ENCODE data around the gene THRA. TPM values are rescaled to one million over a fixed set of nuclear protein-coding genes. Genes with fewer than 3 reads are reported as not detected.

The THRA gene, protein sequence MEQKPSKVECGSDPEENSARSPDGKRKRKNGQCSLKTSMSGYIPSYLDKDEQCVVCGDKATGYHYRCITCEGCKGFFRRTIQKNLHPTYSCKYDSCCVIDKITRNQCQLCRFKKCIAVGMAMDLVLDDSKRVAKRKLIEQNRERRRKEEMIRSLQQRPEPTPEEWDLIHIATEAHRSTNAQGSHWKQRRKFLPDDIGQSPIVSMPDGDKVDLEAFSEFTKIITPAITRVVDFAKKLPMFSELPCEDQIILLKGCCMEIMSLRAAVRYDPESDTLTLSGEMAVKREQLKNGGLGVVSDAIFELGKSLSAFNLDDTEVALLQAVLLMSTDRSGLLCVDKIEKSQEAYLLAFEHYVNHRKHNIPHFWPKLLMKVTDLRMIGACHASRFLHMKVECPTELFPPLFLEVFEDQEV
- polyA plus RNA-seq (ENCODE audit: insufficient read length in 3 of 3) = 10 to 100 TPM; 46.9 to 57.1 (median 51.1) TPM
- long read RNA-seq, donor 1, full-length matches to known transcripts = 4 of 4 reads
- long read RNA-seq, donor 1, partial matches to known transcripts = 0 of 4 reads
- long read RNA-seq, donor 1, other reads (novel, unspliced or antisense) = 0 of 4 reads
- long read RNA-seq, donor 2, full-length matches to known transcripts = 2 of 2 reads
- long read RNA-seq, donor 2, partial matches to known transcripts = 0 of 2 reads
- long read RNA-seq, donor 2, other reads (novel, unspliced or antisense) = 0 of 2 reads
- long read RNA-seq, donor 3, partial matches to known transcripts = 0 of 5 reads
- long read RNA-seq, donor 3, other reads (novel, unspliced or antisense) = 0 of 5 reads
- long read RNA-seq, donor 4, full-length matches to known transcripts = 5 of 31 reads
- long read RNA-seq, donor 4, partial matches to known transcripts = 26 of 31 reads
- long read RNA-seq, donor 4, other reads (novel, unspliced or antisense) = 0 of 31 reads
- long read RNA-seq, donor 5 = 0 reads
- long read RNA-seq, donor 6, full-length matches to known transcripts = 14 of 24 reads
- long read RNA-seq, donor 6, partial matches to known transcripts = 10 of 24 reads
- long read RNA-seq, donor 6, other reads (novel, unspliced or antisense) = 0 of 24 reads
- long read RNA-seq, donor 7, full-length matches to known transcripts = 7 of 7 reads
- long read RNA-seq, donor 7, partial matches to known transcripts = 0 of 7 reads
- long read RNA-seq, donor 7, other reads (novel, unspliced or antisense) = 0 of 7 reads
- long read RNA-seq, donor 8 = 0 reads
- long read RNA-seq, donor 9, full-length matches to known transcripts = 9 of 9 reads
- long read RNA-seq, donor 9, partial matches to known transcripts = 0 of 9 reads
- long read RNA-seq, donor 9, other reads (novel, unspliced or antisense) = 0 of 9 reads
- long read RNA-seq, donor 10, full-length matches to known transcripts = 7 of 31 reads
- long read RNA-seq, donor 10, partial matches to known transcripts = 24 of 31 reads
- long read RNA-seq, donor 10, other reads (novel, unspliced or antisense) = 0 of 31 reads
- long read RNA-seq, donor 11, full-length matches to known transcripts = 5 of 5 reads
- long read RNA-seq, donor 11, partial matches to known transcripts = 0 of 5 reads
- long read RNA-seq, donor 11, other reads (novel, unspliced or antisense) = 0 of 5 reads
- long read RNA-seq, donor 12, partial matches to known transcripts = 0 of 2 reads
- long read RNA-seq, donor 12, other reads (novel, unspliced or antisense) = 0 of 2 reads
- long read RNA-seq, donor 13 = 0 reads
- long read RNA-seq, donor 14, full-length matches to known transcripts = 4 of 4 reads
- long read RNA-seq, donor 14, partial matches to known transcripts = 0 of 4 reads
- long read RNA-seq, donor 14, other reads (novel, unspliced or antisense) = 0 of 4 reads
- long read RNA-seq, donor 15, partial matches to known transcripts = 13 of 13 reads
- long read RNA-seq, donor 15, other reads (novel, unspliced or antisense) = 0 of 13 reads
- long read RNA-seq, donor 16, full-length matches to known transcripts = 15 of 57 reads
- long read RNA-seq, donor 16, partial matches to known transcripts = 42 of 57 reads
- long read RNA-seq, donor 16, other reads (novel, unspliced or antisense) = 0 of 57 reads

DNA sequence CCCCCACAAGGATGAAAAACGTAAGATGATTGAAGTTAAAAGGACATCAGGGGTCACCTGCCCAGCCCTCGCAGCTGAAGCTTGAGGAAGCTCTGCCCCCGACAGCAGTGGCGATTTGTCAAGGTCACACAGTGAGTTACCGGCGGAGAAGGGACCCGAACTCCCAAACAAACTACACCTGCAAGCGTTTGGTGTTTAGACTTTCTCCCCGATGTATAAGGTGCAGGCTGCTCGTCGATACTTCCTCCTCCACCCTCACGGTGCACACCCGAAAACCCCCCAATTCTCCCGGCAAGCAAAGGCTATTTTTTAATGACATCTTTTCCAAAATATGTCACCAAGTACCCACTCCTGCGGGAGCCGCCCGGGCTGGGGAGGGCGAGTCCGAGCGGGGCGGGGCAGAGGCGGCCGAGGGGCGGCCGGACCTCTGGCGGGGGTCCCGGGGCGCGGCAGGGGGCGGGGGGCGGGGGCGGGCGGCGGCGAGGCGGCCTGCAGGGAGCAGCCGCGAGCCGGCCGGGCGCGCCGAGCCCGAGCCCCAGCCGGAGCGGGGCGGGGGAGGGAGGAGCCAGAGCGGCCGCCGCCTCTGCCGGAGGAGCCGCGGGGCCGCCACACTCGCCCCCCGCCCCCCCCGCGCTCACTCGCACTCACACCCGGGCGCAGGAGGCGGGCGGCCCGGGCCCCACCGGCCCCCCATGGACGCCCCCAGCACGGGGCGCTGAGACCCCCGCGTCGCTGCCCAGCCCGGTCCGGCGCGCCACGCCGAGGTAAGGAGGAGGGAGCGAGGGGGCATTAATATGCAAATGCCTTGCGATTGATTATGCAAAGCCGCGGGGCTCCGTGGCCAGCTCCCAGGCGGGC is at the start of gene THRA:
TSS of gene THRA (plus strand) at position 637 of the 858 bp plus-strand sequence. CDS start 11,524 bp downstream, outside the sequence.
- DNase-seq (ENCODE audit: extremely low read depth in 1 of 11, low read depth in 9 of 11, low spot score in 4 of 11) = no peak

DNA sequence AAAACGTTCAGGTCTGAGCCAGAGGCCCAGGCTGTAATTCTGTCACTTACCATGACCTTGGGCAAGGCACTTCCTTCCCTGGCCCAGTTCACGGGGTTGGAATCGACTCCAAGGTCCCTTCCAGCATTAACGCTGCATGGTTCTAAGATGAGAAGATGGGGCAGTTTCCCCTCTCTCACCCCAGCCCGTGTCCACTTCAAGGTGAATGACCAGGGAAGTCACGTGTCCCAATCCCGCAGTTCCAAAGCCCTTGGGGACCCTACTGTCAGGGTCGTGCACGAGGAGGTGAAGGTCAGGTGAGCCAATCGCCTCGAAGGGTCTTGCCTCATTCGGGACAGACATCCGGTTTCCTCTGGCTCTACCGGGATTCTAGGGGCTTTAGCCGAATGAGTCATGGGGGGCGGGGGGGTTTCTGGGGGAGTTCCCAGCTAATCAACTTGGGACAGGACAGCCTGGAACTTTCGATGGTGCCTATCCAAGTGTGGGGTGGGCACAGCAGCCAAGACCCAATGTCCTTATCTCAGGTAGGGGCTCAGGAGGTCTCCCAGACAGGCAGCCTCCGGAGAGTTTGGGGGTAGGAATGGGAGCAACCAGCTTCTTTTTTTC is 48.3 kb upstream of the THRA start:
- no peak for DNase-seq (ENCODE audit: extremely low read depth in 1 of 11, low read depth in 9 of 11, low spot score in 4 of 11)

DNA sequence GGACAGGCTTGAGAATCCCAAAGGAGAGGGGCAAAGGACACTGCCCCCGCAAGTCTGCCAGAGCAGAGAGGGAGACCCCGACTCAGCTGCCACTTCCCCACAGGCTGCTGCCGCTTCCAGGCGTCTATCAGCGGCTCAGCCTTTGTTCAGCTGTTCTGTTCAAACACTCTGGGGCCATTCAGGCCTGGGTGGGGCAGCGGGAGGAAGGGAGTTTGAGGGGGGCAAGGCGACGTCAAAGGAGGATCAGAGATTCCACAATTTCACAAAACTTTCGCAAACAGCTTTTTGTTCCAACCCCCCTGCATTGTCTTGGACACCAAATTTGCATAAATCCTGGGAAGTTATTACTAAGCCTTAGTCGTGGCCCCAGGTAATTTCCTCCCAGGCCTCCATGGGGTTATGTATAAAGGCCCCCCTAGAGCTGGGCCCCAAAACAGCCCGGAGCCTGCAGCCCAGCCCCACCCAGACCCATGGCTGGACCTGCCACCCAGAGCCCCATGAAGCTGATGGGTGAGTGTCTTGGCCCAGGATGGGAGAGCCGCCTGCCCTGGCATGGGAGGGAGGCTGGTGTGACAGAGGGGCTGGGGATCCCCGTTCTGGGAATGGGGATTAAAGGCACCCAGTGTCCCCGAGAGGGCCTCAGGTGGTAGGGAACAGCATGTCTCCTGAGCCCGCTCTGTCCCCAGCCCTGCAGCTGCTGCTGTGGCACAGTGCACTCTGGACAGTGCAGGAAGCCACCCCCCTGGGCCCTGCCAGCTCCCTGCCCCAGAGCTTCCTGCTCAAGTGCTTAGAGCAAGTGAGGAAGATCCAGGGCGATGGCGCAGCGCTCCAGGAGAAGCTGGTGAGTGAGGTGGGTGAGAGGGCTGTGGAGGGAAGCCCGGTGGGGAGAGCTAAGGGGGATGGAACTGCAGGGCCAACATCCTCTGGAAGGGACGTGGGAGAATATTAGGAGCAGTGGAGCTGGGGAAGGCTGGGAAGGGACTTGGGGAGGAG is 47.5 kb upstream of the THRA start, which contains the start of gene CSF3:
TSS of gene CSF3 (plus strand) at position 436 of the 993 bp plus-strand sequence. CDS start at position 471, 35 bp downstream.
- no peak for DNase-seq (ENCODE audit: extremely low read depth in 1 of 11, low read depth in 9 of 11, low spot score in 4 of 11)

DNA sequence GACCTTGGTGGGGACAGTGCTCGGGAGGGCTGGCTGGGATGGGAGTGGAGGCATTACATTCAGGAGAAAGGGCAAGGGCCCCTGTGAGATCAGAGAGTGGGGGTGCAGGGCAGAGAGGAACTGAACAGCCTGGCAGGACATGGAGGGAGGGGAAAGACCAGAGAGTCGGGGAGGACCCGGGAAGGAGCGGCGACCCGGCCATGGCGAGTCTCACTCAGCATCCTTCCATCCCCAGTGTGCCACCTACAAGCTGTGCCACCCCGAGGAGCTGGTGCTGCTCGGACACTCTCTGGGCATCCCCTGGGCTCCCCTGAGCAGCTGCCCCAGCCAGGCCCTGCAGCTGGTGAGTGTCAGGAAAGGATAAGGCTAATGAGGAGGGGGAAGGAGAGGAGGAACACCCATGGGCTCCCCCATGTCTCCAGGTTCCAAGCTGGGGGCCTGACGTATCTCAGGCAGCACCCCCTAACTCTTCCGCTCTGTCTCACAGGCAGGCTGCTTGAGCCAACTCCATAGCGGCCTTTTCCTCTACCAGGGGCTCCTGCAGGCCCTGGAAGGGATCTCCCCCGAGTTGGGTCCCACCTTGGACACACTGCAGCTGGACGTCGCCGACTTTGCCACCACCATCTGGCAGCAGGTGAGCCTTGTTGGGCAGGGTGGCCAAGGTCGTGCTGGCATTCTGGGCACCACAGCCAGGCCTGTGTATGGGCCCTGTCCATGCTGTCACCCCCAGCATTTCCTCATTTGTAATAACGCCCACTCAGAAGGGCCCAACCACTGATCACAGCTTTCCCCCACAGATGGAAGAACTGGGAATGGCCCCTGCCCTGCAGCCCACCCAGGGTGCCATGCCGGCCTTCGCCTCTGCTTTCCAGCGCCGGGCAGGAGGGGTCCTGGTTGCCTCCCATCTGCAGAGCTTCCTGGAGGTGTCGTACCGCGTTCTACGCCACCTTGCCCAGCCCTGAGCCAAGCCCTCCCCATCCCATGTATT is 46.5 kb upstream of the THRA start:
- DNase-seq (ENCODE audit: extremely low read depth in 1 of 11, low read depth in 9 of 11, low spot score in 4 of 11) = no peak

DNA sequence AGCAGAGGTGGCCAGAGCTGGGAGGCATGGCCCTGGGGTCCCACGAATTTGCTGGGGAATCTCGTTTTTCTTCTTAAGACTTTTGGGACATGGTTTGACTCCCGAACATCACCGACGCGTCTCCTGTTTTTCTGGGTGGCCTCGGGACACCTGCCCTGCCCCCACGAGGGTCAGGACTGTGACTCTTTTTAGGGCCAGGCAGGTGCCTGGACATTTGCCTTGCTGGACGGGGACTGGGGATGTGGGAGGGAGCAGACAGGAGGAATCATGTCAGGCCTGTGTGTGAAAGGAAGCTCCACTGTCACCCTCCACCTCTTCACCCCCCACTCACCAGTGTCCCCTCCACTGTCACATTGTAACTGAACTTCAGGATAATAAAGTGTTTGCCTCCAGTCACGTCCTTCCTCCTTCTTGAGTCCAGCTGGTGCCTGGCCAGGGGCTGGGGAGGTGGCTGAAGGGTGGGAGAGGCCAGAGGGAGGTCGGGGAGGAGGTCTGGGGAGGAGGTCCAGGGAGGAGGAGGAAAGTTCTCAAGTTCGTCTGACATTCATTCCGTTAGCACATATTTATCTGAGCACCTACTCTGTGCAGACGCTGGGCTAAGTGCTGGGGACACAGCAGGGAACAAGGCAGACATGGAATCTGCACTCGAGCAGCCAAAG is 45.2 kb upstream of the THRA start:
- no peak for DNase-seq (ENCODE audit: extremely low read depth in 1 of 11, low read depth in 9 of 11, low spot score in 4 of 11)

DNA sequence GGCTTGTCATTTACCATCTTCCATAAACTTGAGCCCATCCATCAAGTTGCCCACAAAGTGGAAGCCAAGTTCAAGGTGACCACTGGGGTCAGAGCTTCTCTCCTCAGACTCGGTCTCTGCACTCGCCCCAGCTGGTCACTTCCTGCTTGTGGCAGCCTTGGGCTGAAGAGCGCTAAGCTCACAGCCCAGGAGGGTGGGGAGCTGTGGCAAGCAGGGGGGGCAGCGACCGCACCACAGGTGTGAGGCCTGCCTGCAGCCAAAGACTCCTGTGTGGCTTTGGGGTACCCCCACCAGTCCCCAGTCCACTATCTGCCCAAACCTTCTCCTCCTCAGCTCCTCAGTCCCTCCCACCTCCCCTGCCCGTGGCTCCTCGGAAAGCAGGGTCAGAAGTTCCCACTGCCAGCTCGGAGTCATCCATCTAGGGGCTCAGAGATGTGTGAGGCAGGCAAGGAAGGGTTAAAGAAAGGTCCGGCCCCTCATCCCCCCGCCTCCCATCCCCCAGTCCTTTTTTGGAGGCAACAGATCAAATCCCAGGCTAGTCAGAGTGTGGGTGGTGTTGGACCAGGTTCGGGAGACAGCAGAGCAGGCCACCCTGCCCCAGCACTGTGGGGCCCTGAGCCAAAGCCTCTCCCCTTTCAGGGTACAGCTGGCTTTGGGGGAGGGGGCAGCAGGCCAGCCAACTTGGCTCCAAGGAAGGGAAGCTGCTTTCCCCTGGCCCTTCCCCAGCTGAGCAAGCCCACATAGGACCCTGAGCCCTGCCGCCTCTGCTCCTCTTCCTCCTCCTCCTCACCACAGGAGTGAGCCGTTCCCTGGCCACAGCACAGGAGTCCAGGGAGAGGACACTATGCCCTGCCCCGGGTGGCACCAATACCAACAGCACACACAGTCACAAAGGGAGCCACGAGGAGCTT is 44.3 kb upstream of the THRA start:
- no peak for DNase-seq (ENCODE audit: extremely low read depth in 1 of 11, low read depth in 9 of 11, low spot score in 4 of 11)

DNA sequence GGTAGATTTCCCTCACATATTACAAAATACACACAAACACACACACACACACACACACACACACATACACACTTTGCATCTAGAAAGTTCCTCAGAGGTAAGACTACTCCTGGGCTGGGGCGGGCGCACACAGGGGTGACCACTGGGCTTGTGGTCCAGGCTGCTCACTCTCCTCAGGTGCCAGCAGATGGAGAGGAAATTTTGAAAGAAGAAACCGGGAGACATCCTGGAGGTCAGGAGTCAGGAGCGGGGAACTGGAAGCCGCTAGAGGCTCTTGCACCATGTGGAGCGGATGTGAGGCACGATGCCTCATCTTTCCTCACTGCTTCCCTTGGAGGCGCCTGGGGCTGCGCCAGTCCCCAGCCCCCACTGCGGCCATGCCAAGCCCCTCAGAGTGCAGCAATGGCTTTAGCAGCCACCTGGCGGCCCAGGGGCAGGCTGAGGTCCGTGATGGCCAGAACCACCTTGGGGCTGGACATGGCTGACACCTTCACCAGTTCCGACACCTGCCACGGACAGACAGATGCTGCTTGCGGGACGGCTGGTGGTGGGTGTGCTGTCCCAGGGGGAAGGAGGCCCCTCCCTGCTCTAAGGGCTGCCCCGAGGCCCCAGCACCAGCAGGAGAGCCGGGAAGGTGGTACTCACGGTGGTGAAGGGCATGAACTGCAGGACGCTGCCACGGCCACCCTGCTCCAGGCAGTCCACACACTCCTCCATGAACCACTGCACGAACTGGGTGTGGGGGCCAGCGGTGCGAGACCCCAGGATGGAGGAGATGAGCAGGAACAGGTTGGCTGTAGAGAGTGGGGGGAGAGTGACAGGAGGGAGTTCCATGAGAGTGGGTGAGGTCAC is 43.4 kb upstream of the THRA start:
- DNase-seq (ENCODE audit: extremely low read depth in 1 of 11, low read depth in 9 of 11, low spot score in 4 of 11) = no peak

DNA sequence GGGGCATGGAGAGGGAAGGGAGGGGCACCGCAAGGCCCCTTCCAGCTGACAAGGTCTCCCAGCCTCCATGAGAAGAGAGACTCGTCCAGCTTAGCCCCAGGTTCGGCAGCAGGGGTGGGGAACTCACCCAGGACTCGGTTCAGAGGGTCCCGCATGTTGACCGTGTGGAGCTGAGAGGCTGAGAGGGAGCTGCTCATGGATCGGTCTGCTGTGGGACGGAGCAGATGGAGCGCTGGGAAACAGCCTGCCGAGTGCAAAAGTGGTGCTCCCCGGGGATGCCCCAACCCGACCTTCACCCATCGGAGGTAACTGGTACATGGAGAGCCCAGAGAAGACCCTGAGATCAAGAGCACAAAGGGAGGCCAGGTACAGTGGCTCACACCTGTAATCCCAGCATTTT is 42.6 kb upstream of the THRA start:
- no peak for DNase-seq (ENCODE audit: extremely low read depth in 1 of 11, low read depth in 9 of 11, low spot score in 4 of 11)

DNA sequence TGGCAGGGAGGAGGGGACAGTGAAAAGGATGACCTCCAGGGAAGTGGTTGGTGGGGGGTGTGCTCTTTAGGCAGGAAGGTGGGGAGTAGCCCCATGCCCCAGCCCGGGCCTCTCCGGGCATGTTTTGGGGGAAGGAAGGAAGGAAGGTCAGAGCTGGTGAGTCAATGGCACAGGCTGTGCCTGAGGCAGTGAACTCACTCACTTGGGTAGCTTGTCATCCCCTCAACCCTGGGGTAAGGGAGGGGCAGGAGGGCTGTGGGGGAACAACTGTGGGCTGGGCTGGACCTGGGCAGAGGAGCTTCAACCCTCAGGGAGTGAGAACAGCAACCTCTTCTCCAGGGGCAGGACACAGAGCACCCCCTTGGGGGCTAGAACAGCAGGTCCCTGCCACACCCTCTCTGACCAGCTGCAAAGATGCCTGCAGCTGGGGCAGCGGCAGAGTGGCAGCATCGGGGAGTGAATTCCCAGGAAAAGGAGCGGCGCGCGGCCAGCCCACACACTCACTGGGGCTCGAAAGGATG is 41.3 kb upstream of the THRA start:
- no peak for DNase-seq (ENCODE audit: extremely low read depth in 1 of 11, low read depth in 9 of 11, low spot score in 4 of 11)

DNA sequence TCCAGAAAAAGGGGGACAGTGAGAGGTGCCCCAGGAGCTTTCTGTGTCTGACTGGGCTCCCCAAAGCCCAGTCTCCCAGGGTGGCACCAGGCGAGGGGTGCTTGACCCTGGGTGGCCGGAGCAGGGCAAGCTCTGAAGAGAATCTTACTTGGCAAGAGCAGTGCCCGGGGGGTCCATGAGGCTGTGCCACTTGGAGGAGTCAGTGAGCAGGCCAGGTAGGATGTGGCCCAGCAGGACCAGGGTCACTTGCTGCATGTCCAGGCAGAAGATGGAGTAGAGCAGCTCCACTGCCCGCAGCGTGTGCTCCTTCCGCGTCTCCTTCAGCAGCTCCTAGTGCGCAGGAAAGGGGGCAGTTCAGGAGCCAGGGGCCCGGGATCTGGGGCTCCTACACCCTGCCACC is 40.3 kb upstream of the THRA start:
- no peak for DNase-seq (ENCODE audit: extremely low read depth in 1 of 11, low read depth in 9 of 11, low spot score in 4 of 11)

DNA sequence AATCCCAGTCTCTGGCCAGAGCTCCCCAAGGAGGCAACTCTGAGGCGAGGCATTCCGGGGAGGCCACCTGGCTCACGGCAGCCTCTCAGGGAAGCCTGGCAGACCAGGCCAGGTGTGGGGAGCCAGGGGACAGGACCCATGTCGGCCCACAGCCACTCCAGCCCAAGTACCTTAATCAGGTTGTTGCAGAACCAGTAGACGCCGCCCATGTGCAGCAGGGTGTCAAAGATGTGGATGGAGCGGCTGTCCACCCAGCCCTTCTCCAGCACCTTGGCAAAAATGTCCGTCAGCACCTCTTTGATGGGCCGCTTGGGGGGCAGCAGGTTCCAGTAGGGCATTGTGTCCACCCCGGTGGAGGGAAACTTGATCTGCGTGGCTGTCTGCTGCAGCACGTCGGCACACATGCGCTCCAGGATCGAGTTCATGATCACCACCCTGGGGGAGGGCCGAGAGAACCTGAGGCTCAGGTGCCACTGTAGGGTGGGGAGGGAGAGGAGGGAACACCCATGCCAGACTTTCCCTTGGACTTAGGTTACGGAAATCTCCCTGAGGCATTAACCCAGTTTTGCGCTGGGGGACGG is 39.7 kb upstream of the THRA start:
- DNase-seq (ENCODE audit: extremely low read depth in 1 of 11, low read depth in 9 of 11, low spot score in 4 of 11) = no peak
